Natural killer cell treated with Interleukin-12 subunit alpha and Interleukin-12 subunit beta and Interleukin-15 and Interleukin-18, amount 100 ng/mL, for 72 hours (primary cell): Measurements from ENCODE around the gene CPE. TPM values are rescaled to one million over a fixed set of nuclear protein-coding genes. Genes with fewer than 3 reads are reported as not detected.
A peak's percentile ranks its signal among the peaks of the same experiment; 100 is the strongest.
"Not testable (repeated sequence)": the region's sequence is repeated elsewhere in the genome, so short reads cannot be mapped to it uniquely, and the experiment has no call there.

Experiments
- ATAC-seq, 2 donors: fragments of 150-1000 bp; cut with Tn5 transposase in 1 of 2; sonication (Bioruptor Pico), chemical (Tn5 transposase) in 1 of 2; 2 replicates each; pipeline ENCODE4 v1.10.0; 2021
- DNase-seq: peaks from one replicate; pipeline ENCODE4 v3.0.0; 2022; ENCODE audit warnings: low spot score
- H3K27ac Mint-ChIP-seq, 2 donors: 1 replicate in 1 of 2; 2 replicates in 1 of 2; pipeline ENCODE4 v1.8.0; 2022; ENCODE audit warnings: mixed read lengths in 2 of 2, mild to moderate bottlenecking in 1 of 2, moderate library complexity in 1 of 2
- H3K27me3 Mint-ChIP-seq, 2 donors: 1 replicate in 1 of 2; 2 replicates in 1 of 2; pipeline ENCODE4 v1.8.0; 2022; ENCODE audit warnings: mixed read lengths in 2 of 2
- H3K36me3 Mint-ChIP-seq: one replicate; pipeline ENCODE4 v1.8.0; 2022; ENCODE audit warnings: mixed read lengths
- H3K4me1 Mint-ChIP-seq, 2 donors: 1 replicate in 1 of 2; 2 replicates in 1 of 2; pipeline ENCODE4 v1.8.0; 2022; ENCODE audit warnings: low read depth in 2 of 2, mixed read lengths in 2 of 2, mild to moderate bottlenecking in 1 of 2
- H3K4me3 Mint-ChIP-seq: one replicate; pipeline ENCODE4 v1.8.0; 2022; ENCODE audit warnings: mixed read lengths
- H3K9me3 Mint-ChIP-seq: 2 replicates; pipeline ENCODE4 v1.8.0; 2022; ENCODE audit warnings: mixed read lengths
- total RNA-seq, 2 donors: library from RNA; stranded (reverse); gene quantifications; one replicate each; pipeline ENCODE4 v1.2.3, GENCODE V29; 2022

The CPE gene
- total RNA-seq: not detected

DNA sequence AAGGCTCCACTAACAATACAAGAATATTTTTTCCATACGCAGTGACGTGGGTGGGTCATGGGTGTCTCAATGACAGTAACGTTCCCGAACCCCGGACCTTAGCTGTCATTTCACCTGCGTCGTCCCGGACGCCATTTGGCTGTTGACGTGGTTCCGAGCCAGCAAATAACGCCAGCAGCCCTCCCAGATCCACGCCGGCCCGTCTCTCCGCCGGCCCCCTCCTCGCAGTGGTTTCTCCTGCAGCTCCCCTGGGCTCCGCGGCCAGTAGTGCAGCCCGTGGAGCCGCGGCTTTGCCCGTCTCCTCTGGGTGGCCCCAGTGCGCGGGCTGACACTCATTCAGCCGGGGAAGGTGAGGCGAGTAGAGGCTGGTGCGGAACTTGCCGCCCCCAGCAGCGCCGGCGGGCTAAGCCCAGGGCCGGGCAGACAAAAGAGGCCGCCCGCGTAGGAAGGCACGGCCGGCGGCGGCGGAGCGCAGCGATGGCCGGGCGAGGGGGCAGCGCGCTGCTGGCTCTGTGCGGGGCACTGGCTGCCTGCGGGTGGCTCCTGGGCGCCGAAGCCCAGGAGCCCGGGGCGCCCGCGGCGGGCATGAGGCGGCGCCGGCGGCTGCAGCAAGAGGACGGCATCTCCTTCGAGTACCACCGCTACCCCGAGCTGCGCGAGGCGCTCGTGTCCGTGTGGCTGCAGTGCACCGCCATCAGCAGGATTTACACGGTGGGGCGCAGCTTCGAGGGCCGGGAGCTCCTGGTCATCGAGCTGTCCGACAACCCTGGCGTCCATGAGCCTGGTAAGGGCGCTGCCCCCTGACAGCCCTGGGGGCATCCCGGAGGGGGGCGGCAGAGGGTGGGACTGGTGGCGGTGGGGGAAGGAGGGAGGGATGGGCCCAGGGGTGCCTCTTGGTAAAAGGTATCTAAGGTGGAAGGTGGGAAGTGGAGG, at the start of gene CPE:
TSS of gene CPE (plus strand) at position 264 of the 933 bp plus-strand sequence. CDS start at position 478, 214 bp downstream.
- Mint-ChIP-seq H3K27ac (no peak within 1 kb of the TSS), H3K27me3 (peaks cover 41 to 68% of the 10 kb centered on the region in 2 donors), H3K4me1 (no peaks in the 10 kb centered on the region), H3K36me3 (no peaks in the 10 kb centered on the region), H3K4me3 (no peak within 1 kb of the TSS), H3K9me3 (no peaks in the 10 kb centered on the region)
- DNase-seq (peak; percentile 63), ATAC-seq (peak; percentile 91 to 92)

DNA sequence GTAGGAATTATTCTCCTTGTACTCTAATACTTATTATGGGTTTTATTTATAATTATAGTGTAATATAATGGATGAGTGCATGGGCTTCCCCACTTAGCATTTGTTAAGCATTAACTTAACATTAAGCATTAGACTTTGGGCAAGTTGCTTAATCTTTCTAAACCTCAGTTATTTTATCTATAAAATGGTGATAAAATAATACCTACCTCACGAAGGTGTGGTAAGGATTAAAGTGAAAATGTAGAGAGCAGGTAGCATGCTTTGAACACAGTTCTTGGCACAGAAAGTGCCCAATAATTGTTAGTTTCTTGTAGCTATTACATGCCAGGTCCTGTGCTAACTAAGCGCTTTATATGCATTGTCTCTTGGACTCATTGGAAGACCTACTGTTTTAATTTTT, 48.7 kb upstream of the CPE start:
- no peaks in the 10 kb centered on the region for H3K9me3 Mint-ChIP-seq
- H3K27ac Mint-ChIP-seq: peak overlapping the region; percentile 67 to 74
- ATAC-seq: no peak
- peaks cover 42 to 47% of the 10 kb centered on the region in 2 donors for H3K4me1 Mint-ChIP-seq
- no peak for DNase-seq
- H3K27me3 Mint-ChIP-seq: no peaks in the 10 kb centered on the region
- peak overlapping the region; percentile 60 for H3K4me3 Mint-ChIP-seq
- peaks cover 24% of the 10 kb centered on the region for H3K36me3 Mint-ChIP-seq

DNA sequence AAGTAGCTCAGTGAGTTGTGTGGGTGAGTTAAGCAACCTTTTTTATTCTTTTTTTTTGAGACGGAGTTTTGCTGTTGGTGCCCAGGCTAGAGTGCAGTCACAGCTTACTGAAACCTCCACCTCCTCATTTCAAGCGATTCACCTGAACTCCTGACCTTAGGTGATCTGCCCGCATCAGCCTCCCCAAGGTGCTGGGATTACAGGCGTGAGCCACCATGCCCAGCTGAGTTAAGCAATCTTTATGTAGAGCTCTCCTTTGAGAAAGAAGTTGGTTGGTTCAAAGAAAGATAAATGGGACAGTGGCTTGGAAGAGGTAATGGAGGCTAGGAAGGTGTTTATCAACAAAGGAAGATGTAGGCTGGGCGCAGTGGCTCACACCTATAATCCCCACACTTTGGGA, 48.1 kb upstream of the CPE start:
- no peaks in the 10 kb centered on the region for H3K27me3 Mint-ChIP-seq
- H3K4me1 Mint-ChIP-seq: peaks cover 41 to 45% of the 10 kb centered on the region in 2 donors
- peak overlapping the region; percentile 60 for H3K4me3 Mint-ChIP-seq
- H3K9me3 Mint-ChIP-seq: no peaks in the 10 kb centered on the region
- DNase-seq: no peak
- H3K36me3 Mint-ChIP-seq: peaks cover 29% of the 10 kb centered on the region
- ATAC-seq: no peak
- peak overlapping the region; percentile 67 to 74 for H3K27ac Mint-ChIP-seq

DNA sequence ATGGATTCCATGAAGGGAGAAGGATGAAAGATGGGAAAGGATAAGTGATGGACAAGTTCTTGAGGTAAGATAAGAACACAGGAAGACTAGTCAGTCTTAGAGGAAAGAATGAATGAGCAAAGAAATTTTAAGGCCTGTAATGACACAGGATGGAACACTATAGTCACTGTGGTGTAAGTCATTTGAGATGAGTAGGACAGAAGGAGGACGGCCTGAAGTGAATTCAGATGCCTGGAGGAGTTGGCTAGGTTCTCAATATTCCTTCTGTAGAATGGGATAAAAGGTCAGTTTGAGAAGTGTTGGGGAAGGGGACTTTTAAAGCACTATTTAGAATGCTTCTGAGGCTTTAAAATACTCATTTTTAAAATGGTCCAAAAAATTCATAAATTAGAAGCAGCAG, 47.4 kb upstream of the CPE start:
- H3K36me3 Mint-ChIP-seq: peaks cover 29% of the 10 kb centered on the region
- H3K27ac Mint-ChIP-seq: peak overlapping the region; percentile 67 to 74
- H3K4me1 Mint-ChIP-seq: peaks cover 34 to 38% of the 10 kb centered on the region in 2 donors
- H3K9me3 Mint-ChIP-seq: no peaks in the 10 kb centered on the region
- H3K4me3 Mint-ChIP-seq: peak overlapping the region; percentile 60
- no peak for DNase-seq
- ATAC-seq: no peak
- no peaks in the 10 kb centered on the region for H3K27me3 Mint-ChIP-seq

DNA sequence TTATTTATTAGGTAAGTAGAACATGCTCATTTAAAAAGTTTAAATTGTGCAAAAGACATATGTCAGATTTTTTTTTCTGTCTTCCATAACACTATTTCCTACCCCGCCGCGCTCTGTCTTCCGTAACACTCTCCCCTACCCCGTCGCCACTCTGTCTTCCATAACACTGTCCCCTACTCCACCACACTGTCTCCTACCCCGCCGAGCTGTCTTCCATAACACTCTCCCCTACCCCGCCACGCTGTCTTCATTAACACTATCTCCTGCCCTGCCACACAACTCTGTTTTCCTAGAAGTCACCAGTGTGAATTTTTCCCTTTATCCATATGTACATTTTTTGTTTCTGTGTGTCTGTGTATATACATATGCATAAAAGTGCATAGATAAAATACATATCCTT, 47.0 kb upstream of the CPE start:
- peak overlapping the region; percentile 40 to 74 for H3K27ac Mint-ChIP-seq
- DNase-seq (no peak), ATAC-seq (no peak)
- peak overlapping the region; percentile 60 for H3K4me3 Mint-ChIP-seq
- H3K36me3 Mint-ChIP-seq: peaks cover 29% of the 10 kb centered on the region
- peaks cover 34 to 35% of the 10 kb centered on the region in 2 donors for H3K4me1 Mint-ChIP-seq
- no peaks in the 10 kb centered on the region for H3K9me3 Mint-ChIP-seq
- no peaks in the 10 kb centered on the region for H3K27me3 Mint-ChIP-seq

DNA sequence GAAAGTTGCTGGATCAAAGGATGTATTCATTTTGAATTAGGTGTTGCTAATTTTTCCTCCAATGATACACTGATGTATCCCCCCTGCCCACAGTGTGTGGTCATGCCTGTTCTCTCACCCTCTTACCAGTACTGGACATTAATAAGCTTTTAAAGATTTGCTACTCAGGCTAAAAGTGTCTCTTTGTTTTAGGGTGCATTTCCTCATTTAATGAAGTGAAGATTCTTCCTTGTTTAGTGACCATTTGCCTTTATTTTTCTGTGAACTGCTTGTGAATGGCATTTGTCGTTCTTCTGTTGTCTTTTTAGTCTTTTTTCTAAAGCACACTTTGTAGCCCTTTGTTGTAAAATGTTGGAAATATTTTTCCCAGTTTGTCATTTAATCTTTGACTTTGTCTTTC, 46.3 kb upstream of the CPE start:
- Mint-ChIP-seq H3K27me3 (no peaks in the 10 kb centered on the region), H3K27ac (peak overlapping the region; percentile 40 to 74), H3K9me3 (no peaks in the 10 kb centered on the region), H3K4me1 (peaks cover 36 to 40% of the 10 kb centered on the region in 2 donors), H3K36me3 (peaks cover 29% of the 10 kb centered on the region), H3K4me3 (peak overlapping the region; percentile 60)
- DNase-seq: no peak
- ATAC-seq: no peak

DNA sequence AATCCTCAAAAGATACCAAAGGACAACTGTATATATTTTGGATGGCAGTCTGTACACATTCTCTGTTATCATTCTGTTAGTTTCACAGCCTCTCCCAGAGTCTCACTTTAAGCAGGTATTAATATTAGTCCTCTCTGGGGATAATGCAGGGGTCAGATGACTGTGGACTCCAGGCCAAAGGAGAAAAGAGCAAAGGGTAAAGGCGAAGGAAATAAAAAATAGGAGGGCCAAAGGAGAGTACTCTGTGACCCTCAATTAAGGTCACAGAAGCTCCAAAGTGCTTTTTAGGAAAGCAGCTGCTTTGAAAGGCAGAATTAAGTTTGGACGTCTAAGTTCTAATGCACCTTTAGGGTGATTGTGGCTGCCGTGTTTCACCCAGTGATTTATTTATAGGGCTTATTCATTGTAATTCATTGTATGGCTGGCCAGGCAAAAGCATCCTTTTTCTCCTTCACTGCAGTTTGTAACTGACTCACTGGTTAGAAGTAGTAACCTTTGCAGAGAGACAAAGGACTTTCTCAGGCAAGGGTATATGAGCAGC, 43.6 kb upstream of the CPE start:
- Mint-ChIP-seq H3K4me1 (peaks cover 33 to 40% of the 10 kb centered on the region in 2 donors), H3K9me3 (no peaks in the 10 kb centered on the region), H3K27me3 (no peaks in the 10 kb centered on the region), H3K4me3 (no peak overlapping the region), H3K27ac (no peak overlapping the region), H3K36me3 (peaks cover 29% of the 10 kb centered on the region)
- ATAC-seq: no peak
- no peak for DNase-seq

DNA sequence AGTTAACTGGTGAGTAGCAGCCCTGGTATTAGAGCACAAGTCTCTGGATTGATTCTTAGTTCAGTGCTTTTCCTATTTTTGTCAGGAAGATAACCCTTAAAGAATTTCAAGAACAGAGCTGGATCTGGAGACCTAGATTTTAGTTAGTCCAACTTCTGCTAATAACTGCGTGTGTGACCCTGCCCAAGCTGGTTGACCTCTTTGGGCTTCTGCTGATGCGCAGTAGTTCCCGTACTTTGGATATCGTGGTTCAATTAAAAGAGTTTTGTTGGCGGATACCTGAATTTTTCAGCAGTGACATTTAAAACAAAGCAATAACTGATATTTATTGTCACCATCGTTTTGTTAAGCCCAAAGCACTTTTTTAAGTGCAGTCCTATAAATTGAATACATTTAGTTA, 42.1 kb upstream of the CPE start:
- Mint-ChIP-seq H3K9me3 (no peaks in the 10 kb centered on the region), H3K27ac (no peak overlapping the region)
- no peak for ATAC-seq

DNA sequence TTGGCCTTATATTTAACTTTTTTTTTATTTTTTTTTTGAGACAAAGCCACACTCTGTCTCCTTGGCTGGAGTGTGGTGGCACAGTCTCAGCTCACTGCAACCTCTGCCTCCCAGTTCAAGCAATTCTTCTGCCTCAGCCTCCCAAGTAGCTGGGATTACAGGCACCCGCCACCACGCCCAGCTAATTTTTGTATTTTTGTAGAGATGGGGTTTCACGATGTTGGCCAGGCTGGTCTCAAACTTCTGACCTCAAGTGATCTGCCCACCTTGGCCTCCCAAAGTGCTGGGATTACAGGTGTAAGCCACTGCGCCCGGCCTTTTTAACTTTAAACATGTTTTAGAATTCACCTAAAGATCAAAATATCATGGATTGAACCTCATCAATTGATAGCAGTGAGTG, 36.5 kb upstream of the CPE start:
- not testable (repeated sequence) for ATAC-seq, H3K4me3 Mint-ChIP-seq, DNase-seq, H3K27ac Mint-ChIP-seq, H3K27me3 Mint-ChIP-seq, H3K9me3 Mint-ChIP-seq, H3K36me3 Mint-ChIP-seq, H3K4me1 Mint-ChIP-seq

More for the DNA sequence above, 42.1 kb upstream of the CPE start:
- no peak for DNase-seq
- peaks cover 19 to 25% of the 10 kb centered on the region in 2 donors for H3K4me1 Mint-ChIP-seq
- no peaks in the 10 kb centered on the region for H3K27me3 Mint-ChIP-seq
- no peak overlapping the region for H3K4me3 Mint-ChIP-seq
- peaks cover 21% of the 10 kb centered on the region for H3K36me3 Mint-ChIP-seq

DNA sequence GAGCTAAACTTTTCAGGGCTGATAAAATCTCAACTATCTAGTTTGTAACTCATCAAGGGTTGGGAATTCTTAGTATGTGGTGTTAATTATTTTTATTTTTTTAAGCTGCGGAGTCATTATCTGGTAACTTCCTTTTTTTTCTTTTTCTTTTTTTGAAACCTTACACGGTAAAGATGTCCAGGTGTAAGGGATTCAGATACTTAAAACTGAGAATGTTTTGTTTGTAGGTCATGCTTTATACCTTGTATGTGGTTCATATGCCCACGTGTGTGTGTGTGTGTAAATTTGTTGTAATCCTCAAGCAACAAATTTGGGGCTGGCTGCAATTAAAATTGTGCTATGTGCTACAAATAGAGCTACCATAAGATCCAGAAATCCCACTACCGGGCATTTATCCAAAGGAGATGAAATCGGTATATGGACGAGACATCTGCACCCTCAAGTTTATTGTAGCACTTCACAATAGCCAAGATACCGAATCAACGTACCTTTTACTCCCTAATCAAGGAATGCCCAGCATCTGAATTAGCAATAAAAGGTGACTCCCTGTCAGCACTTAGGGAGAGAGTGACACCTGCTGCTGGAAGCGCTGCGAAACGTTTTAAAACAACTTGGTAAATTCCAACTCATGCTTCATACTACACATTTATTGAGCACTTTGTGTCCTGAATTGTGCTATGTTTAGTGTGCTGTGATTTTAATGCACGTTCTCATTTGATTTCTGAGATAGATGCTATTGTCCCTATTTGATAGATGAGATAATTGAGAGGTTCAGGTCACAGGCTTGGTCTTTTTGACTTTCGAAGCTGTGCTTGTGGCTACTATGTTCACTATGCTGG, 35.2 kb upstream of the CPE start:
- no peak overlapping the region for H3K27ac Mint-ChIP-seq
- H3K36me3 Mint-ChIP-seq: peaks cover 6% of the 10 kb centered on the region
- no peak overlapping the region for H3K4me3 Mint-ChIP-seq
- ATAC-seq (no peak), DNase-seq (no peak)
- peaks cover 0 to 4% of the 10 kb centered on the region in 2 donors for H3K4me1 Mint-ChIP-seq
- no peaks in the 10 kb centered on the region for H3K27me3 Mint-ChIP-seq
- no peaks in the 10 kb centered on the region for H3K9me3 Mint-ChIP-seq

DNA sequence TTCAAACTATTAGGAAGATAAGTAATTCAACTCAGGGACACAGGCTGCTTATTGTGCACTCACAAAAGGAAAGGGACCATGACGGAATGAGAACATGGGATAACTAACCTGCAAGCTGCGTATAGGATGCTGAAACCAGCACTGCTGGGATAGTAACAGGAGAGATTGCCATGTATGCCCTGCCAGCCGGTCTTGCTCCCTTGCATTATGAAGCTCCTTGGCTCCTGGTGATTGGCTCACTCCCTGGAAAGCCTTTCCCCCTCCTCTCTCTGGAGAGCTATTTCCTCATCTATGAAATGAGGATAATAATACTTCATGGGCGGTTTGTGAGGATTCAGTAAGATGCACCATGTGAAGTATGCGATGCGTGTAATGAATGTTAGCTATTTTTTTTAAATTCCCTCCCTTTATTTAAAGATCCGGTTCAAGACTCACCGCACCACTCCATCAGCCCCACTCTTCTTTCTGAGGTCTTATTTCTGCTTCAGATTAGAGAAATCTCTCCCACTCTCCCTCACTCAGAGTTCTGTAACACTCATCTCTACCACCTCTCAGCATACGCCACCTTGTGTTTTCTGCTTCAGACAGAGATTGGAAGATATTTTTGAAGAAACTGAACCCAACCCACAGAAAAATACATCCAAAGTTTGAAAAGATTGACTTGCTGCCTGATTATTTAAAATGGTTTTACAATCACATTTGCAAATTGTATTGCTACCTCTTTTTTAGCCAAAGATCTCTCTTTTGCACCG, 33.0 kb upstream of the CPE start:
- Mint-ChIP-seq H3K27me3 (peaks cover 0 to 3% of the 10 kb centered on the region in 2 donors), H3K4me3 (no peak overlapping the region), H3K36me3 (peaks cover 6% of the 10 kb centered on the region), H3K27ac (no peak overlapping the region), H3K9me3 (no peaks in the 10 kb centered on the region), H3K4me1 (peaks cover 0 to 4% of the 10 kb centered on the region in 2 donors)
- DNase-seq (no peak), ATAC-seq (no peak)

DNA sequence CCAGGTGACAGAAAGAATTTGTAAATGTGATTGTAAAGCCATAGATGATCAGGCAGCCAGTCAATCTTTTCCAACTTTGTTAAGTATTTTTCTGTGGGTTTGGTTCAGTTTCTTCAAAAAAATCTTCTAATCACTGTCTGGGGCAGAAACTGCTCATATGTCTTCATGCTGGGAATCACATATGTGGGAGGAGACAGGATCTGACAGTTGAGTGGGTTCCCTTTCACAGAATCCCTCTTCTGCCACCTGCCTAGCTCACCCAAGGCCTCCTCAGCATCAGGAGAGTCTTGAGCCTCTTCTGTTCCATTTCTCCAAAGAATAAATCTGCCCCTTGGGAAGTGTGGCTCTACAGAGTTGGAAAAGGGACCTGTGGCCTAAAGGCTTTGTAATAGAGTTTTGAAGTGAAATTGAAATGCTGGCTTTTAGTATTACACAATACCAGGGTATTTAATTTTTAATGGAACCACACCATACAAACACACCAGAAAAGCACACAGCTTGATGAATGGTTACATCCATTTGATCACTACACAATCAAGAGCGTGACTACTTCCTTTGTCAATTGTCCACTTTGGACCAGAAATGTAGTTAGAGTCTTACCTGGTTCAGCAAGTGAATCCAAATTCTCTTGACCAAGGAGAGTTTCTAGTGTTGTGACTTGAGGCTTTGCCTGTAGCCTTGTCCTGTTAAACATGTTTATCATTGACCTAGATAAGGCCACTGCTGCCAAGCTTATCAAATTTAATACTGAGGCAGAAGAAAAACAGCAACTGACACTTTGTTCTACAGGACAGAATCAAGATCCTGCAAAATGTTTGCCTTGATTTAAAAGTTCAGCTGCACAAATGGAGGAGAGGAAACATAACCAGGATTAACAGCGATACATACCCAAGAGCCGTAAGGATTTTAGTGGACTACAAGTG, 30.9 kb upstream of the CPE start:
- ATAC-seq: no peak
- no peak overlapping the region for H3K27ac Mint-ChIP-seq
- H3K9me3 Mint-ChIP-seq: no peaks in the 10 kb centered on the region
- no peak for DNase-seq
- peaks cover 6% of the 10 kb centered on the region for H3K36me3 Mint-ChIP-seq
- H3K4me1 Mint-ChIP-seq: peaks cover 0 to 4% of the 10 kb centered on the region in 2 donors
- no peak overlapping the region for H3K4me3 Mint-ChIP-seq
- H3K27me3 Mint-ChIP-seq: peaks cover 3 to 10% of the 10 kb centered on the region in 2 donors
